Measurements from ENCODE around the gene XBP1.

DNA sequence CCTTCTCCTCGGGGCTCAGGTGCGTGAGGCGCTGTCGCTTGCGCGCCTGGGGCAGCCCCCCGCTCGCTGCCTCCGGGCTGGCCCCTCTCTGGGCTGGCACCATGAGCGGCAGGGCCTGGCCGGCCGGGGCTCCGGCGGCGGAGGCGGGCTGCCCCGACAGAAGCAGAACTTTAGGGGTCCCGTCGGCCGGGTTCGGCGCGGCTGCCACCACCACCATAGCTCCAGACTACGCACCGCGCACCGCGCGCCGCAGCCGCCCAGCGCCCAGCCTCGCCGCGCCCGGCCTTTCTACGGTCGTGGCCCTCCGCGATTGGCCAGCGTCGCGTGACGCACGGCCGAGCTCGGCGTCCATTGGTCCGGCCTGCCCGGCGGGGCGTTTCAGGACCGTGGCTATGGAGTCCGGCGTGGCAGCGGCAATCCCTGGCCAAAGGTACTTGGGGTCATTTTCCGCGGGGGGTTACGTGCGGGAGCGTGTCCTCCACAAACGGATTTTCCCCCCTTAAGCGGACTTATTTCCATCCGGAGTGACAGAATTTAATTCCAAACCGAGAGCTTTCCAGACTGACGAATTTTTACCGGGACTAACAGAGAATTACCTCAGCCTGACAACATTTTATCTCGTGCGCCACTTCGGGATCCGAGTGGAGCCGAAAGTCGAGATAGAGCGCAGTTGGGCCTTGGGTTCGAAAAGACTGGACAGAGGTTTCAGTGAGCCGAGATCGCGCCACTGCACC is at the start of gene XBP1:
- TF ChIP-seq, protein P1, sequence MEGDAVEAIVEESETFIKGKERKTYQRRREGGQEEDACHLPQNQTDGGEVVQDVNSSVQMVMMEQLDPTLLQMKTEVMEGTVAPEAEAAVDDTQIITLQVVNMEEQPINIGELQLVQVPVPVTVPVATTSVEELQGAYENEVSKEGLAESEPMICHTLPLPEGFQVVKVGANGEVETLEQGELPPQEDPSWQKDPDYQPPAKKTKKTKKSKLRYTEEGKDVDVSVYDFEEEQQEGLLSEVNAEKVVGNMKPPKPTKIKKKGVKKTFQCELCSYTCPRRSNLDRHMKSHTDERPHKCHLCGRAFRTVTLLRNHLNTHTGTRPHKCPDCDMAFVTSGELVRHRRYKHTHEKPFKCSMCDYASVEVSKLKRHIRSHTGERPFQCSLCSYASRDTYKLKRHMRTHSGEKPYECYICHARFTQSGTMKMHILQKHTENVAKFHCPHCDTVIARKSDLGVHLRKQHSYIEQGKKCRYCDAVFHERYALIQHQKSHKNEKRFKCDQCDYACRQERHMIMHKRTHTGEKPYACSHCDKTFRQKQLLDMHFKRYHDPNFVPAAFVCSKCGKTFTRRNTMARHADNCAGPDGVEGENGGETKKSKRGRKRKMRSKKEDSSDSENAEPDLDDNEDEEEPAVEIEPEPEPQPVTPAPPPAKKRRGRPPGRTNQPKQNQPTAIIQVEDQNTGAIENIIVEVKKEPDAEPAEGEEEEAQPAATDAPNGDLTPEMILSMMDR (IDR thresholded peaks at IDR 0.05 in 2 of 3, conservative IDR thresholded peaks at IDR 0.05 in 1 of 3; ENCODE audit: borderline replicate concordance in 1 of 3, insufficient read depth in 1 of 3, low read depth in 2 of 3, low read length in 2 of 3): no peak
- TF ChIP-seq TCF7L2 (IDR thresholded peaks at IDR 0.05; ENCODE audit: borderline replicate concordance, extremely low read depth, insufficient read depth, insufficient read length) (no peak), ZNF274 (IDR thresholded peaks at IDR 0.05; ENCODE audit: low read depth, low read length) (no peak), POLR2A (IDR thresholded peaks at IDR 0.05; ENCODE audit: borderline replicate concordance, extremely low read depth, insufficient read depth, insufficient read length) (peak; percentile 96), ELF1 (IDR thresholded peaks at IDR 0.05; ENCODE audit: borderline replicate concordance, low read depth) (no peak), POLR2AphosphoS5 (IDR thresholded peaks at IDR 0.05; ENCODE audit: low read depth, low read length) (peak; percentile 87), EZH2 (IDR thresholded peaks at IDR 0.05) (no peak), JUND (IDR thresholded peaks at IDR 0.05) (no peak), EZH2phosphoT487 (IDR thresholded peaks at IDR 0.05; ENCODE audit: borderline replicate concordance) (no peak), CBX3 (IDR thresholded peaks at IDR 0.05; ENCODE audit: low read depth) (peak; percentile 24; the same call in 1 of the 2 replicates)
- TF ChIP-seq, protein P2, sequence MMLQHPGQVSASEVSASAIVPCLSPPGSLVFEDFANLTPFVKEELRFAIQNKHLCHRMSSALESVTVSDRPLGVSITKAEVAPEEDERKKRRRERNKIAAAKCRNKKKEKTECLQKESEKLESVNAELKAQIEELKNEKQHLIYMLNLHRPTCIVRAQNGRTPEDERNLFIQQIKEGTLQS (IDR thresholded peaks at IDR 0.05): no peak
- TF ChIP-seq, protein P3, sequence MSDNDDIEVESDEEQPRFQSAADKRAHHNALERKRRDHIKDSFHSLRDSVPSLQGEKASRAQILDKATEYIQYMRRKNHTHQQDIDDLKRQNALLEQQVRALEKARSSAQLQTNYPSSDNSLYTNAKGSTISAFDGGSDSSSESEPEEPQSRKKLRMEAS (IDR thresholded peaks at IDR 0.05): peak; percentile 78; the same call in 1 of the 2 replicates
